Activated T-helper 1 cell treated with Interleukin-2 at 50 U/mL for 16 hours (primary cell): ENCODE data around the gene DOK7.
"Not testable (repeated sequence)": the region's sequence is repeated elsewhere in the genome, so short reads cannot be mapped to it uniquely, and the experiment has no call there.

Experiments used
- DNase-seq: peaks from one replicate; pipeline ENCODE4 v3.0.0-alpha.2; 2020; ENCODE audit warnings: low read depth

DOK7 gene

GRCh38 chr4:3502941-3503936, 40.1 kb downstream of the DOK7 start:
- DNase-seq = no peak

- no peak for DNase-seq
These were observed 42.1 kb downstream of the DOK7 start for GRCh38 chr4:3505231-3505630.

- DNase-seq = no peak
These were observed 45.4 kb downstream of the DOK7 start for GRCh38 chr4:3508542-3508941.

GRCh38 chr4:3510481-3510880, 47.4 kb downstream of the DOK7 start:
- DNase-seq = no peak

GRCh38 chr4:3511187-3511586, 48.1 kb downstream of the DOK7 start:
- DNase-seq = no peak

- not testable (repeated sequence) for DNase-seq
These were observed 48.5 kb downstream of the DOK7 start for GRCh38 chr4:3511601-3512000.

- DNase-seq = no peak
These were observed 49.2 kb downstream of the DOK7 start for GRCh38 chr4:3512279-3512678.

- no peak for DNase-seq
These were observed 49.6 kb downstream of the DOK7 start for GRCh38 chr4:3512719-3513118.

- no peak for DNase-seq
These were observed 50.7 kb downstream of the DOK7 start for GRCh38 chr4:3513807-3514206.

GRCh38 chr4:3514221-3514780, 51.2 kb downstream of the DOK7 start:
- no peak for DNase-seq

- DNase-seq = no peak
These were observed 51.8 kb downstream of the DOK7 start for GRCh38 chr4:3514806-3515501.

- no peak for DNase-seq
These were observed 52.5 kb downstream of the DOK7 start for GRCh38 chr4:3515646-3516045.

- DNase-seq = no peak
These were observed 53.1 kb downstream of the DOK7 start for GRCh38 chr4:3516061-3516835.

- DNase-seq = no peak
These were observed 54.0 kb downstream of the DOK7 start for GRCh38 chr4:3516836-3517730.

GRCh38 chr4:3517731-3518510, 54.8 kb downstream of the DOK7 start:
- no peak for DNase-seq

- no peak for DNase-seq
These were observed 55.4 kb downstream of the DOK7 start for GRCh38 chr4:3518511-3518880.

- no peak for DNase-seq
These were observed 55.8 kb downstream of the DOK7 start for GRCh38 chr4:3518941-3519340.

GRCh38 chr4:3519468-3520264, 56.6 kb downstream of the DOK7 start:
- DNase-seq = no peak

GRCh38 chr4:3520276-3520675, 57.2 kb downstream of the DOK7 start:
- DNase-seq = no peak
